Fibroblast of the conjunctiva (primary cell): ENCODE results near the gene SLC16A8.
"Not testable (repeated sequence)": the region's sequence is repeated elsewhere in the genome, so short reads cannot be mapped to it uniquely, and the experiment has no call there.

Experiments used
- DNase-seq: peaks from one replicate; pipeline ENCODE4 v3.0.0-alpha.2; 2010; ENCODE audit warnings: low read depth

The SLC16A8 gene

DNA sequence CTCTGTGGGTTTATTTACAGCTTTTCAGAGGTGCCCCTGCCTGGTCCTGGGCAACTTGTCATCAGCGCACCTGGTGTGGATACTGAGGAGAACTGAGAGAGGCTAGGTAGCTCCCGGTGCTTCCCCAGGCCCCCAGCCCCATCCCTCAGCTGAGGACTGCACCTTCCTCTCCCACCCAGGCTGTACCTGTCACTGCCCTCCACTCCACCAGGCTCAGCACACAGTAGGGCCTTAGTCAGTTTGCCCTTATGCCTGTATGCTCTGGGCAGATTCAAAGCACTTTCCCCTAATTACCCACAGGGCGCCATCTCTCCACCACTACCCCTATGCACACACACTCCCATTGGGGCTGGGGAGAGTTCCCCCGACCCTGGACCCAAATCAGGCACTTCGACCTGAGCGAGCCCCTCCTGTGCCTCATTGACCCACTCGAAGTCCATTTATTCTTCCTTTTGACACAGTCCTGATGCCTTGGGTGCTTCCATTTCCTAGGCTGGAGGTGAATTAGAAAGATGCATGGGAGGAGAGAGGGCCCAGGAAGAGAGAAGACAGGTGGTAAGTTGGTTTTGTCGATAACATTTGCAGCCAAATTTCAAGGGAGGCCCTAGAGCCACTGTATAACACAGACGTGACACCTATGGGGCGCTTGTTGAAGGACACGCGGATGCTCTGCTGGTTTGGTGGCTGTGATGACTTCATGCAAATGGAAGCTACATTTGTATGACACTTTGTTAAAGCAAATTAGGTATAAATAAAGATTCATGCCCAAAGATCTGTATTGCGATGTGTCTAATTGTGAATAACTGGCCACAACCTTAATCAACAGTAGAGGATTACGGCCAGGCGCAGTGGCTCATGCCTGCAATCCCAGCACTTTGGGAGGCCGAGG is 40.6 kb downstream of the SLC16A8 start:
- no peak for DNase-seq

DNA sequence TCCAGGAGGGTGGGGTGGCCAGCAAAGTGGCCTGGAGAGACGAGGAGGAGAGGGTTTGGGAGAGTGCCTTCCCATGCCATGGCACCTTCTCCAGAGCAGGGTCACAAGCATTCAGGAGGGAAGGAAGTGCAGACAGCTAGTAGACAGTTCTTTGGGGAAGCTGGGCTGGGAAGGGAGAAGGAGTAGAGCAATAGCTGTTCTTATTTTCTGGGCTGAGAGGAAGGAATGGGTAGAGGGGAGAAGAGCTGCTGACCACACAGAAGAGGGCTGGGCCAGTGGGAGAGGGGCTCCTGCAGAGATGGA is 41.5 kb downstream of the SLC16A8 start:
- no peak for DNase-seq

DNA sequence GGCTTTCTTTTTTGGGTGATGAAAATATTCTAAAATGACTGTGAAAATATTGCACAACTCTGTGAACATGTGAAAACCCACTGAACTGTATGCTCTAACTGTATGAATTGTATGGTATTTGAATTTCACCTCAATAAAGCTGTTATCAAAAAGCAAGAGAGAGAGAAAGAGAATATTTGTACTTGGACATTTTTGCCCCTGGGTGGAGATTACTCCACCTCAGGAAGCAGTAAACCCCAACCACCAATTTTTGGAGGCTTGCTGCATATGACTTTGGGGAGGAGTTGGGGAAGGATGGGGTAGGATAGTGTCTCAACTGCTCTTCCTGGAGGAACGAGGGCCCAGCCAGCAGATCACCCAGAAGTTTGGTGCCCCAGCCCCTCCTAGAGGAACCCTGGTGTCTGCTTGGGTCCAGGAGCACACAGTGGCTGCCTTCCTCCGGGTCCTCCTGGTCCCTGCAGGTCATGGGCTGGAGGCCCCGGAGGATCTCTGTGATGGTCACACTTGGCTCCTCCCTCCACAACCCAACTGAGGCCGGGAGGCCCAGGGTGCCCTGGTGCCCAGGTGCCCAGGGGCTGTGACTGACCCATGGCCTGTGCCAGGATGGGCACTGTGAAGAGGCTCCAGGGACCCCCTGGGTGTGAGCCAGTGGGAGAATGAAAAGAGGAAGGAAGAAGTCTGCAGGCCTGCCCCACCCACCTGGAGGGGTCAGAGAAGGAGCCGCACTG is 42.1 kb downstream of the SLC16A8 start:
- DNase-seq, result no peak

DNA sequence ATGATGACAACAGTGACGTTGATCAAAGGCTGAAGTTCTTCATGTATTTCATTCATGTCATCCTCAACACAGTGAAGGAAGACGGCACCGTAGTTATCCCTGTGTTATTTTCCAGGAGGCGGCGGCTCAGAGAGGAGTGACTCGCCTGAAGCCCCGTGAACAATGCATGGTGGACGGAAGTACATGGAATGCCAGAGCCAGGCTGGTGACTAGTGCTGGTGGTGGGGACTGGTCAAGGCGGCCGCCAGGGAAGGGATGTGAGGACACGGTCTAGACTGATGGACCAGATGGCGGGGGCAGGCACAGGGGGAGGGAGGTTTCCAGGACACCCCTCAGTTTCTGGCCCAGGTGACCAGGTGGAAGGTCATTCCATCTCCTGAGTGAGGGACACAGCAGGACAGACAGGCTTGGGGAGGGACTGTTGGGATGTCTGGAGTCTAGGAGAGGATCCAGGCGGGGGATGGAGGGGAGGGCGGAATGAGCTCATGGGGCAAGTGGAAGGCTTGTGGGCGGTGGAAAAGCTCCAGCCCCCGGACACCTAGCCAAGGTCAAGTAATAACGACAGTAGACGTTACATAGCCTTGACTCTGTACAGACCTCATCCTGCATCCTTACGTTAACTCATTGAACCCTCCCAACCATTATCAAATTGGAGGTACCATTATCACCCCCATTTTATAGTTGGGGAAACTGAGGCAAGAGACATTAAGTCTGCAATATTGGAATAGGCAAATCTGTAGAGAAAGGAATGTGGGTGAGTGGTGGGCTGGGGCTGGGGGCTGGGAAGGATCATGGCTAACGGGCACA is 42.8 kb downstream of the SLC16A8 start:
- no peak for DNase-seq

DNA sequence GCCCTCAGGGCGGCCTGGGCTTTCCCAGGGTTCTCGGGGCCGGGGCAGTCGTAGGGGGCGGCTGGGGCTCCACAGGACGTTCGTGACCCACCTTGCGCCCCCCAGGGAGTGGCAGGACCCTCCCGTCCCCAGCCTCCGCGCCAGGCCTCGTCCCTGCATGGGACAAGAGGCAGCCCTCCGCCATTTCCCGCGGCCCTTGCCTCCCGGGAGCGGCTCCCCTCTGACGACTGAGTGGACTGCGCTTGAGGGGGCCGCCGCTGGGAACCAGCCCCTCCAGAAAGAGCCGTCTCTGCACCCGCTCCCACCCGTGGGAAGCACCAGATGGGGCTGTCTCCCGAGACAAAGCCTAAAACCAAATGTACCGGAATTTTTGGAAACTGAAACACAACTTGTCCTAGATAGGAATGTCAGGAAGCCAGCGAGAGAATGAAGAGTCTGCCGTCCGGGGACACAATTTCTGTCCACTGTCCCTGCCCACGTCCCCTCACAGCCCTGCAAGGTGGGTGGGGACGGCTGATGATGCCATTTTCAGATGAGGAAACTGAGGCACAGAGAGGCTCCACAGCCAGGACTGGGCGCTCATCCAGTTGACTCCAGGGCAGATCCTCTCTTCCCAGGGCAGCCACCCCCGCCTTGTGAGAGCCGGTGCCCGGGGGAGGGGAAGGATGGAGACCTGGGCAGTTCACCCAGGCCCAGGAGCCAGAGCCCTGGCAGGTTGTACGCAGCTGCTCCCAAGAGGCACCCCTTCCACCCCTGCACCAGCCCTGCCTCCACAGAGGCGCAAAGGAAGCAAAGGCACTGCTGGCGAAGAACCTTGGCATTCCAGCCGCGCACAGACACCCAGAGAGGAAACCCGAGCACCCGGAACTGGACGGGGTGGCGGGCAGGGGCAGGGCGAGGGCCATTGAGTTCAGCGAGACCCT is 44.8 kb downstream of the SLC16A8 start:
- DNase-seq, result no peak

DNA sequence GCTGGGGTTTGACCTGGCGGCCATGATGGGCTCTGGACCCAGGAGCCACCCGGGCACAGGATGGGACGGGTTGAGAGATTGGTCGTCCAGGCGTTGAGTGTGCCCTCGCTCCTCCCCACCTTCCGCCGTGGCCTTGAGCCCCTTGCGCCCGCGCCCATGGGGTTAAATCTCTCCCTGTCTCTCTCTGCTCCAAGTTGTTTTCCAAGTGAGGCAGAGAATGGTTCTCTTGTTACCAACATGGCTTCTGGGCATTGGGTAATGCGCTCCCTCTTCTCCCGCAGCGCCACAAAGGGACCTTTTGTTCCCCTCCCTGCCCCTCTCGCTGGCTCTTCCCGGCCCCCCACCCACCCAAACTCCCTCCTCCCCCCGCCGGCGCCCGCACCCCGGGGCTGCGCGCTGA is 45.6 kb downstream of the SLC16A8 start:
- DNase-seq, result no peak

DNA sequence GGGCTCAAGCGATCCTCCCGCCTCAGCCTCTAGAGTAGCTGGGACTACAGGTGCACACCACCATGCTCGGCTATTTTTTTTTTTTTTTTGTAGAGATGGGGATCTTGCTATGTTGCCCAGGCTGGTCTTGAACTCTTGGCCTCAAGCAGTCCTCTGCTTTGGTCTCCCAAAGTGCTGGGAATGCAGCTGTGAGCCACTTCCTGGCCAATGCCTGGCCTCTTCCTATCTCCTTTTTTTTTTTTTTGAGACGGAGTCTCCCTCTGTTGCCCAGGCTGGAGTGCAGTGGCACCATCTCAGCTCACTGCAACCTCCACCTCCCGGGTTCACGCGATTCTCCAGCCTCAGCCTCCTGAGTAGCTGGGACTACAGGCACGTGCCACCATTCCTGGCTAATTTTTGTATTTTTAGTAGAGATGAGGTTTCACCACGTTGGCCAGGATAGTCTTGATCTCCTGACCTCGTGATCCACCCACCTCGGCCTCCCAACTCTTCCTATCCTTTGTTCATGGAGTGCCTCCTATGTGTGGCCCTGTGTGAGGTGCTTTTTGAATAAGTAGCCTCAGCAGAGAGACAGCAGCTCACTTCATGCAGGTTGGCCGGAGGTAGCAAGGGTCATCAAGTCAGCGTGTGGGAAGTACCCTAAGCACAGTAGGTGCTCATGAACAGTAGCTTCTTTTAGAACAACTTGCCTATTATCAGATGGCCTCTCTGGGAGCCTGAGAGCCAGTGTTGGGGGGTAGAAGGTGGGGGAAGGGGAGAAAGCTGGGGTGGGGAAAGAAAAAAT is 46.4 kb downstream of the SLC16A8 start:
- not testable (repeated sequence) for DNase-seq

DNA sequence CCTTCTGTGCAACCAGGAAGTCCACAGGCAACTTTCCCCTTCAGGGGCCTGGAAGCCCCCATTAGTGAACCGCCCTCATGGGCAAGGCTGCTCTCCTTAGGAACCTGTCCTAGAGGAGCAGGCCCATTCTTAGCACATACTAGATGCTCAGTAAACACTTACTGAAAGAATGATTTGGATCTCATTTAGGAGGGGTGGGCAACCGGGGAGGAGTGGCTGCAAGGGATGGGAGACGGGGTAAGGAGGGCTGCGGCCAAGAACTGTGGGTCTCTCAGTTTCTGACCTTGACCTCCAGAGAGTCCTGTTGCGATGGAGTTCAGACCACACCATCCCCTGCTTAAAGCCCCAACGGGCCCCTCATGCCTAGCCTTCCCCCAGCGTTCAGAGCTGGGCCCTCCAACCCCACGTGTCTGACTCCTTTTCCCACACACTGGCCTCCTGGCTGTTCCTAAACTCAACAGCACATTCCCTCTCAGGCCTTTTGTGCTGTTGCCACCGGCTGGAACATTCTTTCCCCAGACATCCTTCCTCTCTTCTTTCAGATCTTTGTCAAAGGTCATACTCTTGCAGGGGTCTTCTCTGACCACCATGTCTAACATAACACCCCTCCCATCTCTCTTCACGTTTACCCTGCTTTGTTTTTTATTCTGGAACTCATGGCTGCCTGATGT is 47.5 kb downstream of the SLC16A8 start:
- DNase-seq, result no peak

DNA sequence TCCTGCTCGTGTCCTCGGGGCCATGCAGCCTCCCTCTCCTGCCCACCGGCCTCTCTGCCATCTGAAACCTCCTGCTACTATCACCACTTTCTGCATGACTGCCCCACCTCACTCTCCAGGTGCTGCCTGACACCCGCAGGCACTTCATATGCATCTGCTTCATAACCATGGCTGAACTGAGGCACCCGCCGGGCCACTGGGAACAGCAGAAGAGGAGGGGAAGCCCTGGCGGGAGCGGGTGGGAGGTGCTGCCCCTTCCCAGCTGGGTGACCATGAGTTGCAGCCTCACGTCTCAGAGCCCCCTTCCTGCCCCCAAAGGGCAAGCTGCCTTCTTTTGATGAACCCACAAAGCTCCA is 48.5 kb downstream of the SLC16A8 start:
- no peak for DNase-seq

DNA sequence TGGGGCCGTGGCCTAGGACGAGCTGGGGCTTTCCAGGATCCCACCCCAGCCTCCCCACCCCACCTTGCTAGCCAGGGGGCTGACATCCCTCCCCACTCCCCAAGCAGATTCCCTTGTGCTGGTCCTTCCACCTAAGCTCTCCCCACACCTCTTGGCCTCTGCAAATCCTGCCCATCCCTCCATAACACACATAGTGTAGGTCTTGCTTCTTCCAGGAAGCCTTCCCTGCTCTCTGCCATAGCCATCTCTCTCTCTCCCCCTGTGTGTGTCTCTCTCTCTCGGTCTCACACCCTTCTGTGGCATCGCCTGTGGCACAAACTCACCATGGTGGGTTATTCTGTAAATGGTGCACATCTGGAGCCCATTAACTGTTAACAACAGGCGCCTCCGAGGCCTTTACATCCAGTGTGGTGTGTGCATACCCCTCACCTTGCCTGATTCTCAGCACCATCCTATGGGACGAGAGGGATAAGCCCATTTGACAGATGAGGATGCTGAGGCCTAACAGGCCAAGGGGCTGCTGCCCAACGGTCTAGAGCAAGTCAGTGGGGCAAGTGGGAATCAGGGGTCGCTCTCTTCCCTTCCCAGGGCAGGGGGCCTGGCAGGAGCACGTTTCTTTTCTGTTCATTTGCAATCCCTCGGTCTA is 49.0 kb downstream of the SLC16A8 start:
- DNase-seq, result no peak

DNA sequence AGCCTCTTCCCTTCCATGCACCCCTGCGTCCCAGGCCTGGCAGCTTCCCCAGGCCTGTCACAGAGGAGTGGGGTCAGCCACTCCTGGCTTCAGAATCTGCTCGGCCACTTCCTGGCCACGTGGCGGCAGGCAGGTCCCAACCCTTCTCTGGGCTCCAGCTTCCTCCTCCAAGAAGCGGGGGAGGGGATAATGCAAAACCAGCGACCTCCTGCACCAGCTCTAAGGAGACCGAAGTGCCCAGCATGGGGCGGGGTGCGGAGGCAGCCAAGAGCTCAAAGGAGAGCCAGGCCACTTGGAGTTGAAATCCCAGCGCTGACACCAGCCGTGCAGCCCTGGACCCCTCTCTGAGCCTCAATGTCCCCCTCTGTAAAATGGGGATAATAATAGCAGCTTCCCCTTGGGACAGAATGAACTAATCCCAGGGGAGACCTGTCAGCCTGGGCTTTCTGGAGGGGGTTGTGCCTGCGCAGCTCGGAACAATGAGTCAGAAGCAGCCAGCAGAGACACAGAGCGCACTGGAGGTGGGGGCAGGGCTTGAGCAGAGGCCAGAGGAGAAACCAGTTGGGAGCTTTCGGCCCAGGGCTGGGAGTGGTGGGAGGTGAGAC is 49.6 kb downstream of the SLC16A8 start:
- peak; percentile 77 for DNase-seq

DNA sequence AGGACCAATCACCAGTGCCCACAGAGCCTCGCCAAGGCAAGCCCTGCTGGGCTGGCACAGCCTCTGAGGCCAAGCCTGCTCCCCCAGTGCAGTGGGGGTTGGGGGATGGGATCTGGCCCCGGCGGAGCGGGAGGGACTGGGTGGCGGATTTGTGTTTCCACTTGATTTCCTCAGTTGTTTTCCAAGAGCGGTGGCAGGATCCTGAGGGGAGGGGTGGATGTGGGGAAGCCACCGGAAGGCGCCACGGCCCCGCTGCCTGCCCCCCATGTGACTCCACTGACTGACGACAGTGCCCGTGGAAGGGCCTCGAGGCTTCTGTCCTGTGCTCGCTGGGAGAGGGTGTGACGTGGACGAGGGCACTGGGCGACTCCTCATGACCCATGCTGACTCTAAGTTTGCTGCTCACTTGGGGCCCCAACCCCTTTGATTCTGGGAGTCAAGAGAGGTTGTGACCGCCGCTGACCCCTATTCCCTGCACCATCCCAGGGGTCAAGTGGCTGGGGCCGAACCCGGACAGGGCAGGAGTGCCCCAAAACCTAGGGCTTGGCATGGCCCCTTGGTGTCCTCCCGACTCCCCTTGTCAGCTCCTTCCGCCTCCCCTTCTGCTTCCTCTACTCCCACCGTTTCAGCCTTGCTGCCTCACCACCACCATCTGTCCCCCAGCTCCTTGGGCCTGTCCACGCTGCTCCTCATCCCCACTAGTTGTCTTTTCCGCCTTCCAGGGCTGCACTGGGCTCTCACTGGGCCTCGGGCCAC is 50.3 kb downstream of the SLC16A8 start:
- no peak for DNase-seq

DNA sequence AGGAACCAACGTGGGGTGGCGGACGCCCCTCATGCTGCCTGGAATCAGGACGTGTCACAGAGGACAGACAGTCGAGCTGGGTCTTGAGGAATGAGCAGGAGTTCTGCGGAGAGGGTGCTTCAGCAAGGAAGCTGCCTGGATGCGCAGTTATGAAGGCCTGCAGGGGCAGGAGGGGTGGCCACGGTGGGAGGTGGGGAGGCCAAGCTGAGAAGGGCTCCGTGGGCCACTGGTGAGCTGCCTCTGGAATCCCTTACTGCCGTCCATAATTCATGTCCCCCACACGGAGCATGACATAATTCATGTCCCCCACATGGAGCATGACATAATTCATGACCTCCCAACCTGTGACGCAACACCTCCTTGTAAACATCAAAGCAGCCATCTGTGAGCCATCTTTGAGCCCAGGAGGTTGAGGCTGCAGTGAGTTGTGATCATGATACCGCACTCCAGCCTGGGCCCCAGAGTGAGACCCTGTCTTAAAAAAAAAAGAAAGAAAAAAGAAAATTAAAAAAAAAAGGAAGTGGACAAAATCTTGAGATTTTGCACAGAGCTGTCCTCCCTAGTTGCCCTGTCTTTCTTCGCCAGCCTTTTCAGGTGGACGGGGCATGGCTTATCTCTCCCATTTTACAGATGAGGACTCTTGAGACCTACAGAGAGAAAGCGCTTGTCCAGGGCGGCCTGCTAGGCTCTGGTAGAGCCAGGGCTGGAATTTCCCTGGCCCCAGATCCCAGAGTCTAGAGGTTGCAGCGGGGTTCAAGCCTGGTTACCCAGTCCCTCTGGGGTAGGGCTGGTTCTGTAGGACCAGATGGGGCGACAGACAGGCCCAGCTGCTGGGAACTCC is 51.1 kb downstream of the SLC16A8 start:
- peak; percentile 41 for DNase-seq

DNA sequence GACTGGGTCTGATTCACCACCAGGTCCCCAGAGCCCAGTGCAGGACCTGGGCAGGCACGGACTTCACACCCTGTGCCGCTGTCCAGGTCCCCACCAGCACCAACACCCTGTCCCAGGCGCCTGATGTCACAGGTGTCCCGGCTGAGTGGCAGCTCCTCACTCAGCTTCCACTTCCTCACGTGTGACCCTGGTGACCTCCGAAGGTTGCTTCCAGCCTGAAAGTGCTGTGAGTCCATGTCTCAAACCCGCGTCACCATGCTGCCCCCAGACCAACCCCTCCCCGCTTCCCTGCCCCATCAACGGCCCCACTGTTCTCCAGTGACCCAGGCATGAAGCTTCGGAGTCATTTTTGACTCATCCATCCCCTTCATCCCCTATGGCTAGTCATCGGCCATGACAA is 52.5 kb downstream of the SLC16A8 start:
- DNase-seq, result no peak

DNA sequence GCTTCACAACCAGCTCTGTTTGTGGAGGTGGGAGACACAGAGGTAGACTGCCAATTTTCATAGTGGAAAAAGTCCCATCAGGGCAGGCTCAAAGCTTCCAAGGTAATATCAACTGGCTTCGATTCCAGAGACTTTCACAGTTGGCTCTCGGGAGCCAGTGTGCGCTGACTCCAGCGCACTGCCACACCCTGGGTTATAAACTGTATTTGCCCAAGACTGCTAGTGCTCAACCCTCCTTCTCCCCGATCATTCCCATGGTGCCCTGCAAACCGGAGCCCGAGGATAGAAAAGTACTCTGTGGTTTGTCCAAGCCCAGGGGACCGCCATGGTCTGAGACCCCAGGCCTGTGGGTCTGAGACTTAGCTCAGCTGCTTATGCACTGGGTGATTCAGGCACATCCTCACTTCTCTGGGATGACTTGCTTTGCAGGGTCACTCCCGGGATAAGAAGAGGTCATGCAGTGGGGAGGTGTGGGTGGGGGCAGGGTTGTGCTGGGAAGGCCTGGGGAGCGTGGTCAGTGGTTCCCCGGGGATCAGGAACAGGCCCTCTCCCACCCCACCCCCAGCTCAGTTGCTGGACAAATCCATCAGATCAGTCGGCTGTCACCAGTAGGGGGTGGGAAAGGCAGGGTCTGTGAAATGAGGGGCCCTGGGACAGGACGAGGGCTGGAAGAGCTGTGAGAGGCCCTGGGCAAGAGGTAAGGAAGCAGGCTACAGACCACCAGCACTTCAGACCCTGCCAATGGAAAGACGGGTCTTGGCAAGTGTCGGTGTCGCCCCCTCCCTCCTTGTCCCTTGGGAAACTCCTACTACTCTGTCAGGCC is 53.5 kb downstream of the SLC16A8 start:
- no peak for DNase-seq

DNA sequence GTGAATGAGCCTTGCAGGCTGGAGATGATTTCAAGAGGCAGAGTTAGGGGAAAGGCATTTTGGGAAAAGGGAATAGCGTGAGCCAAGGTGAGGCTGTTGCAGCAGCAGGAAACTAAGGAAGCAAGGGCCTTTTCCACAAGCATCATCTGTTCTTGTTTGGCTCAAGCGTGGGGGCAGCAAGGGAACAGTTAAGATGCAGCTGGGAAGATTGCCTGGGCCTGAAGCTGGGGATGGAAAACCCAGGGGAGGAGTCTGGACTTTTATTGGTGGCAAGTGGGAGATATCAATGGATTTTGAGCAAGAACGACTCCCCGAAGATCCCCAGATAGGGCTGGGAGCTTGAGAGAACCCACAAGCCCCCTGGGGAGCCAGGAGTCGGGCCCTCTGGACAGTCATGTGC is 54.1 kb downstream of the SLC16A8 start:
- DNase-seq, result no peak

DNA sequence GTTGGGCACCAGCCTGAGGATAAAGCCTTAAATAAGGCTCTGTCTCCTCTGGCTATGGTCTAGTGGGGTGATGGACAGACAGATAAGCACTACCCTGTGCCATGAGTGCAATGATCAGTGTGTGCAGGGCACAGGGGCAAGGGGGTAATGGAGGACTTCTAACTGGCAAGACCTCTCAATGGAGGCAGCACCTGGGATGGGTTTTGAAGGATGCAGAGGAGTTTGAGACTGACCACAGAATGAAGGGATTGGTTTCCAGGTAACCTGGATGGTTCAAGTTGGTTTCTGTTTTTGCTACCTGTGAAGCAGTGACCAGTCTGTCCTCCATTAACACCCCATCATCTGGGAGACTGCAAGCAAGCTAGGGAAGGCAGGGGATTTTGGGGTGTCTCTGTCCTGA is 54.6 kb downstream of the SLC16A8 start:
- DNase-seq, result no peak
